IgD-negative memory B cell (primary cell): Measurements from ENCODE around the gene CENPP. TPM values are rescaled to one million over a fixed set of nuclear protein-coding genes. Genes with fewer than 3 reads are reported as not detected.

Source experiments
- H3K27ac Mint-ChIP-seq, 3 donors: one replicate each; pipeline ENCODE4 v1.8.0; 2020 to 2022; ENCODE audit warnings: mild to moderate bottlenecking in 3 of 3, mixed read lengths in 3 of 3, moderate library complexity in 1 of 3
- H3K27me3 Mint-ChIP-seq: one replicate; pipeline ENCODE4 v1.8.0; 2021; ENCODE audit warnings: mixed read lengths
- H3K36me3 Mint-ChIP-seq: one replicate; pipeline ENCODE4 v1.8.0; 2020; ENCODE audit warnings: mild to moderate bottlenecking, mixed read lengths
- H3K4me1 Mint-ChIP-seq, 3 donors: one replicate each; pipeline ENCODE4 v1.8.0; 2020 to 2022; ENCODE audit warnings: mixed read lengths in 3 of 3, mild to moderate bottlenecking in 1 of 3
- H3K4me3 Mint-ChIP-seq, 4 donors: one replicate each; pipeline ENCODE4 v1.8.0; 2020 to 2022; ENCODE audit warnings: mild to moderate bottlenecking in 4 of 4, mixed read lengths in 4 of 4, moderate library complexity in 3 of 4
- H3K9me3 Mint-ChIP-seq, 3 donors: one replicate each; pipeline ENCODE4 v1.8.0; 2020 to 2021; ENCODE audit warnings: mixed read lengths in 3 of 3, mild to moderate bottlenecking in 1 of 3
- polyA plus RNA-seq: library from polyadenylated mRNA; unstranded; fragments of 300-500 nt; fragmentation: Illumina TruSeq; gene quantifications from one replicate; pipeline ENCODE4 v1.2.3, GENCODE V29; 2021

Gene CENPP
- polyA plus RNA-seq, 1 donor from 2014 or later: 1.9 TPM

DNA sequence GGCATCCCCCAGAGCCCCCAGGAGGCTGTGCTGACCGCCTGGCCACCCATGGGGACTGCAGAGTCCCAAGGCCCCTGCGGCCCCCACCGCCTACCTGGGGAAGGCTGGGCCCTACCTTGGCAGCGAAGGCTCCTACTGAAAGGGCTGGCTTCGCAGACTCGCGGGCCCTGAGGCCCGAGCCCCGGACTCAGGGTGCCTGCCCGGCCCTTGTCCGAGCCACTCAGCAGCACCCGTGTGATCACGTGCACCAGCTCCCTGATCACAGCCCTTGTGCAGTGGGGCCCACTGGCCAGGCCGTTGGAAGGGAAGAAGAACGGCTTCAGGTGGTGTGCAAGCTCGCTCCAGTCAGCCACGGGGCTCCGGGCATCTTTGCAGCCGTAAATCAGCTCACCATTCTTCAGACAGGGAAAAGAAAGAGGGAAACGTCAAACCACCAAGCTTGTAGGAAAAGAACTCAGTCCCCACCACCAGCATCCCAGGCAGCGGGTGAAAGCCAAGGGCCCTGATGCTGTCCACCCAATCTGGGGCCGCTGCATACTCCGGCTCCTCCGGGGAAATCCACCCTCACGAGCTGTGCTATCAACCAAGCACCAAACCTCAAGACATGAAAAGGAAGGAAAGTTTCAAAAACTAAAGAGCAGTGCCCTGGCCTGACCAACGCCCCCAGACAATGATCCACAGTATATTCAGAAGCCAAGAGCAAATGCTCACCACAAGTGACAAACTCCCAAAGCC lies 312.3 kb downstream of the CENPP start:
- H3K9me3 Mint-ChIP-seq: no peaks in the 10 kb centered on the region
- H3K27me3 Mint-ChIP-seq: no peaks in the 10 kb centered on the region
- H3K36me3 Mint-ChIP-seq: peaks cover 13% of the 10 kb centered on the region
- H3K27ac Mint-ChIP-seq: peak overlapping the region in 1 of 3 donors; percentile 87
- H3K4me3 Mint-ChIP-seq: peak overlapping the region in 1 of 4 donors; percentile 51
- peaks cover 0 to 3% (median 0%) of the 10 kb centered on the region in 3 donors for H3K4me1 Mint-ChIP-seq

- Mint-ChIP-seq H3K9me3 (no peaks in the 10 kb centered on the region), H3K4me1 (peaks cover 0 to 3% (median 0%) of the 10 kb centered on the region in 3 donors), H3K36me3 (peaks cover 13% of the 10 kb centered on the region), H3K4me3 (peak overlapping the region in 1 of 4 donors; percentile 51), H3K27ac (peak overlapping the region in 1 of 3 donors; percentile 87), H3K27me3 (no peaks in the 10 kb centered on the region)
Observed at GRCh38 chr9:92638621-92639101, 312.9 kb downstream of the CENPP start.

- H3K4me3 Mint-ChIP-seq: no peak overlapping the region
Observed at GRCh38 chr9:92639124-92639523, 313.4 kb downstream of the CENPP start.

GRCh38 chr9:92639791-92640271 lies 314.1 kb downstream of the CENPP start:
- no peak overlapping the region for H3K27ac Mint-ChIP-seq

More at GRCh38 chr9:92639124-92639523, 313.4 kb downstream of the CENPP start:
- Mint-ChIP-seq H3K4me1 (peaks cover 0 to 3% (median 0%) of the 10 kb centered on the region in 3 donors), H3K36me3 (peaks cover 13% of the 10 kb centered on the region), H3K9me3 (no peaks in the 10 kb centered on the region), H3K27ac (no peak overlapping the region), H3K27me3 (no peaks in the 10 kb centered on the region)

GRCh38 chr9:92640398-92641091 lies 314.8 kb downstream of the CENPP start:
- H3K36me3 Mint-ChIP-seq: peaks cover 21% of the 10 kb centered on the region
- peak overlapping the region in 1 of 3 donors; percentile 62 for H3K27ac Mint-ChIP-seq
- peaks cover 0 to 7% (median 0%) of the 10 kb centered on the region in 3 donors for H3K9me3 Mint-ChIP-seq
- no peak overlapping the region for H3K4me3 Mint-ChIP-seq
- H3K27me3 Mint-ChIP-seq: no peaks in the 10 kb centered on the region
- no peaks in the 10 kb centered on the region for H3K4me1 Mint-ChIP-seq

More at GRCh38 chr9:92639791-92640271, 314.1 kb downstream of the CENPP start:
- no peaks in the 10 kb centered on the region for H3K27me3 Mint-ChIP-seq
- H3K4me1 Mint-ChIP-seq: no peaks in the 10 kb centered on the region
- no peak overlapping the region for H3K4me3 Mint-ChIP-seq
- H3K9me3 Mint-ChIP-seq: peaks cover 0 to 2% (median 0%) of the 10 kb centered on the region in 3 donors
- H3K36me3 Mint-ChIP-seq: peaks cover 14% of the 10 kb centered on the region

- peaks cover 0 to 14% (median 3%) of the 10 kb centered on the region in 3 donors for H3K9me3 Mint-ChIP-seq
- peaks cover 0 to 2% (median 0%) of the 10 kb centered on the region in 3 donors for H3K4me1 Mint-ChIP-seq
- peaks cover 28% of the 10 kb centered on the region for H3K36me3 Mint-ChIP-seq
- H3K4me3 Mint-ChIP-seq: no peak overlapping the region
- peak overlapping the region in 1 of 3 donors; percentile 62 for H3K27ac Mint-ChIP-seq
- no peaks in the 10 kb centered on the region for H3K27me3 Mint-ChIP-seq
Observed at GRCh38 chr9:92641092-92641809, 315.5 kb downstream of the CENPP start.

DNA sequence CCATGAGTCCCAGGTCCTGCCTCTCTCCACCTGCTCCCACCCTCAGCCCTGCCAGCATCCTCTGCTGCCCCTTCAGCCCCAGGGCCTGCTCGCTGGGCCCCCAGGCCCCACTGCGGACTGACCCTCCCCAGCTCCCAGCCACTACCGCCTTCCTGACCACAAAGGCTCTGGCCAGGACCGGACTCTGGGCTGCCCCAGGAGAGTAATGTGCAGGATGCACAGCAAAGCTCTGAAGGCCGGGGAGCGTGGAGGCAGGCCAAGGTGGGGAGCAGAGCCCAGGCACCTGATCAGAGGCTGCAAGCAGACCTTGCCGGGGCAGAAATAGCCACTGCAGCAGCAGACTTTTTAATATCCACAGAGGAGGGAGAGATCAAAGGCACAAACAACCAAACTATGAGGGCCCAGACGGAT lies 316.3 kb downstream of the CENPP start:
- Mint-ChIP-seq H3K9me3 (peaks cover 3 to 18% (median 7%) of the 10 kb centered on the region in 3 donors), H3K27me3 (no peaks in the 10 kb centered on the region), H3K4me3 (no peak overlapping the region), H3K4me1 (peaks cover 0 to 3% (median 0%) of the 10 kb centered on the region in 3 donors), H3K36me3 (peaks cover 33% of the 10 kb centered on the region), H3K27ac (no peak overlapping the region)

GRCh38 chr9:92642564-92642963 lies 316.8 kb downstream of the CENPP start:
- Mint-ChIP-seq H3K9me3 (peaks cover 3 to 19% (median 7%) of the 10 kb centered on the region in 3 donors), H3K4me3 (peak overlapping the region in 1 of 4 donors; percentile 33), H3K36me3 (peaks cover 34% of the 10 kb centered on the region), H3K27me3 (no peaks in the 10 kb centered on the region), H3K27ac (no peak overlapping the region), H3K4me1 (peaks cover 0 to 3% (median 0%) of the 10 kb centered on the region in 3 donors)

DNA sequence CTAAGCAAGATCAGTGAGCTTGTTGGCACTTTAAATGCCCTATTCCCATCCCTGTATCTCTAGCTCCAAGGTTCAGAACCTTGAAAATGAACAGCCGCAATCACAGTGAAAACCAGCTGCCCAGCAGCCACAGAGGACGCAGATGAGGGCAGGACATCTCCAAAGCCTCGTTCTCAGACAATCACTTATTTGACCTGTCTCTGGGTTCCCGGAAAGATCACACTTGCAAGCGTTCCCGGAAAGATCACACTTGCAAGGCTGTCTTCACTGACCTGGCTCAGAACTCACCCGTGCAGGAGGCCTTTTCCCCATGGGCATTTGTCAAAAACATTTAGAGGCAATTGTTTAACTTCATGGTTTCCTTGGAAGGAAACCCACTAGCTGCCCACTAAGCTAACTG lies 318.5 kb downstream of the CENPP start:
- Mint-ChIP-seq H3K9me3 (peaks cover 3 to 19% (median 7%) of the 10 kb centered on the region in 3 donors), H3K4me1 (peaks cover 0 to 4% (median 0%) of the 10 kb centered on the region in 3 donors), H3K36me3 (peaks cover 34% of the 10 kb centered on the region), H3K27me3 (no peaks in the 10 kb centered on the region), H3K27ac (no peak overlapping the region), H3K4me3 (no peak overlapping the region)

DNA sequence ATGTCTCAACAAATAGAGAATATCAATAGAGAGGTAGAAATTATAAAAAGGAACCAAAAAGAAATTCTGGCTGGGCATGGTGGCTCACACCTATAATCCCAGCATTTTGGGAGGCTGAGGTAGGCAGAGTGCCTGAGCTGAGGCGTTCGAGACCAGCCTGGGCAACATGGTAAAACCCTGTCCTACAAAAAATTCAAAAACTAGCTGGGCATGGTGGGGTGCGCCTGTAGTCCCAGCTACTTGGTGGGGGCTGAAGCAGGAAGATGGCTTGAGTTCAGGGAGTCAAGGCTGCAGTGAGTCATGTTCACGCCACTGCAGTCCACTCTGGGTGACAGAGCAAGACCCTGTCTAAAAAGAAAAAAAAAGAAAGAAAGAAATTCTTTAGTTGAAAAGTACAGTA lies 319.3 kb downstream of the CENPP start:
- Mint-ChIP-seq H3K4me1 (peaks cover 0 to 4% (median 0%) of the 10 kb centered on the region in 3 donors), H3K36me3 (peaks cover 34% of the 10 kb centered on the region), H3K4me3 (no peak overlapping the region), H3K9me3 (peaks cover 3 to 19% (median 7%) of the 10 kb centered on the region in 3 donors), H3K27me3 (no peaks in the 10 kb centered on the region), H3K27ac (no peak overlapping the region)

DNA sequence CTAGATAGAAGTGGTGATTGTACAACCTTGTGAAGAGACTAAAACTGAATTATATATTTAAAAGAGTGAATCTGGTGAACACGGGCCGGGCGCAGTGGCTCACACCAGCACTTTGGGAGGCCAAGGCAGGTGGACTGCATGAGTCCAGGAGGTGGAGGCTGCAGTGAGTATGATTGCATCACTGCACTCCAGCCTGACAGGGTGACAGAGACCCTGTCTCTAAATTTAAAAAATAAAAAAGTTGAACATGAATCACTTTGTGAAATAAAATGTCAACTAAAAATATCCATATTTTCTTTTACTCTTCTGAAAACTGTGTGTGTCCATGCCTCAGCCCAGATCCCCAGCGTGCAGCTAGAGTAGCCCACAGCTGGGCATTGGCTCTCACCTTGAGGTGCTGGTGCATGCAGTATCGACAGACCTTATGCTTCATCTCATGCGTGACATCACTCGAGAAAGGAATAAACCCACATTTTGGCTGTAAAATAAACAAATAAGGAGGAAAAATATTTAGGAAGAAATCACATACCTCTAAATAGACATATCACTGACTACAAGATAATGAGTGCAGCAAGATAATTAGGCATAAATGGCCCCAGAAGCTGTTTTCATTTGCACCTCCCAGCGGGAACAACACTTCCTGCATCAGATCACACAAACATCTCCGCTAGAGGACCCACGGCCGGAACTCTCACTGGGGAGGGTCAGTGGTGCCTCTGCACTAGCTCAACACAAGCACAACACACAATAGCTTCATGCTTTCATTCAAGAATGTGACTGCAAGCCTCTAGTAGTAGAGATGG lies 322.1 kb downstream of the CENPP start:
- no peak overlapping the region for H3K4me3 Mint-ChIP-seq
- H3K4me1 Mint-ChIP-seq: peaks cover 0 to 4% (median 0%) of the 10 kb centered on the region in 3 donors
- H3K9me3 Mint-ChIP-seq: peaks cover 3 to 19% (median 7%) of the 10 kb centered on the region in 3 donors
- H3K27ac Mint-ChIP-seq: no peak overlapping the region
- H3K36me3 Mint-ChIP-seq: peaks cover 29% of the 10 kb centered on the region
- H3K27me3 Mint-ChIP-seq: no peaks in the 10 kb centered on the region

DNA sequence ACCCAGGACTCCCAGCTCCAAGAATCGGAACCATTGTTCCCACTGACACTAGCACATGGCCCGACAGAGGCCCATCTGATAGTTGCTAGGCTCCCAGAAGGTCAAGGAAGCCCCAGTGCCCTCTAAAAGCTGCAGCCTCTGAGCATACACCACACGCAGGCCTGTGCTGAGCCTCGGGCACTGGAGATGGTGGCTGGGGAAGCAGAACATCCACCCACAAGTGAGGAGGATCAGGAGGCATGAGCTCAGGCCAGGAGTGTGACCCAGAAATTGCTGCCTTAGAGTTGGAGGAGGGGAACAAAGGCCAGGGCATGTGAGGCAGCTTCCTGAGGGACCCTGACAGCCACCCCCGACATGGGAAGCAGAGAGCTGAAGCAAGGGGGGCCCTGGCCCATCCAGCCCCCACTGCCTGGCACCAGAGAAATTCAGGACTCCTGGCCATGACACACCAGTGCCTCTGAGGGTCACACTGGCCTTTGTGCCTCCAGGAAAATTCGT lies 322.8 kb downstream of the CENPP start:
- Mint-ChIP-seq H3K36me3 (peaks cover 29% of the 10 kb centered on the region), H3K9me3 (peaks cover 3 to 19% (median 7%) of the 10 kb centered on the region in 3 donors), H3K4me1 (peaks cover 0 to 4% (median 0%) of the 10 kb centered on the region in 3 donors), H3K27ac (no peak overlapping the region), H3K27me3 (no peaks in the 10 kb centered on the region), H3K4me3 (peak overlapping the region in 1 of 4 donors; percentile 25)

DNA sequence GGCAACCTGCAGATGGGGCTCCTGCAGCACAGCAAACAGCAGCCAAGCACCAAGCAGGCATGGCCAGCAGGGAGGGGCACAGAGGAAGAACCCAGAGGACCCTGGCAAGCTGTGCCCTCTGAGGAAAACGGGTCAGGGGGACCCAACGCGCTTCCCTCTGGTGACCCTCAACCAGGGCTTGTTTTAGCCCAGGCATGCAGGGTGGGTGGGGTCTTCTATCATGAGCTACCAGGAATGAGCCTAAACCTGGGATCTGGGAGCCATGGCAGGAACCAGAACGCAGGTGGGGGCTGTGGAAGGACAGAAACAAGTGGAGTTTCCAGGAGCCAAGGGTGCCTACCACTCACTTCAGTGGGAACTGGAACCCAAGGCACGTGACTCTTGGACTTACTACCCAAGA lies 323.3 kb downstream of the CENPP start:
- Mint-ChIP-seq H3K27ac (no peak overlapping the region), H3K36me3 (peaks cover 29% of the 10 kb centered on the region)

More for the DNA sequence above, 323.3 kb downstream of the CENPP start:
- Mint-ChIP-seq H3K4me1 (peaks cover 0 to 9% (median 0%) of the 10 kb centered on the region in 3 donors), H3K27me3 (no peaks in the 10 kb centered on the region), H3K9me3 (peaks cover 3 to 19% (median 7%) of the 10 kb centered on the region in 3 donors), H3K4me3 (no peak overlapping the region)
